PC-9 (cell line): ENCODE data around the gene DYNC1I2. TPM values are rescaled to one million over a fixed set of nuclear protein-coding genes. Genes with fewer than 3 reads are reported as not detected.

ENCODE experiments used
- BruUV-seq: library from RNA; stranded (reverse); fragments of 400-500 nt; replicated peaks from 2 replicates; lab custom pipeline; 2021; lab: Mats Ljungman, UMichigan
- CTCF ChIA-PET: fragments of 300-600 bp; sonication (Branson Sonifier 250); formaldehyde crosslinking; loops from one replicate; lab custom pipeline; 2022; ENCODE audit warnings: antibody characterized with exemption; lab: Charles Lee
- POLR2A ChIA-PET: fragments of 300-600 bp; sonication (Branson Sonifier 250); formaldehyde crosslinking; loops from one replicate; lab custom pipeline; 2022; ENCODE audit warnings: antibody characterized with exemption; ENCODE audit not compliant: unreplicated experiment; lab: Charles Lee
- DNase-seq, 2 experiments: peaks; one replicate each; pipeline versions ENCODE4 v3.0.0 to v3.0.0-alpha.2; 2015 to 2022; ENCODE audit warnings: mixed read lengths in 1 of 2
- H2AFZ ChIP-seq: fragments of 200-600 bp; sonication (generic); 2 replicates; pipeline ENCODE4 v1.8.1; 2017; ENCODE audit warnings: antibody characterized with exemption
- H3F3A ChIP-seq: fragments of 200-600 bp; sonication (generic); 2 replicates; pipeline ENCODE4 v1.8.1; 2017; ENCODE audit warnings: antibody characterized with exemption, mild to moderate bottlenecking, low read depth; ENCODE audit not compliant: insufficient read depth
- H3K27ac ChIP-seq: fragments of 200-600 bp; sonication (generic); 2 replicates; pipeline ENCODE4 v1.6.1; 2016; ENCODE audit warnings: mixed run types
- H3K27me3 ChIP-seq: fragments of 200-600 bp; sonication (generic); 2 replicates; pipeline ENCODE4 v1.6.1; 2016; ENCODE audit warnings: low read depth, mixed run types; ENCODE audit not compliant: insufficient read depth
- H3K36me3 ChIP-seq: fragments of 200-600 bp; sonication (generic); 2 replicates; pipeline ENCODE4 v1.6.1; 2016; ENCODE audit warnings: low read depth, mixed run types
- H3K4me1 ChIP-seq: fragments of 200-600 bp; sonication (generic); replicated peaks from 2 replicates; pipeline ENCODE4 v1.6.1; 2016; ENCODE audit warnings: mixed run types; ENCODE audit not compliant: insufficient read depth
- H3K4me2 ChIP-seq: fragments of 200-600 bp; sonication (generic); 2 replicates; pipeline ENCODE4 v1.6.1; 2017; ENCODE audit warnings: mixed run types
- H3K4me3 ChIP-seq: fragments of 200-600 bp; sonication (generic); 2 replicates; pipeline ENCODE4 v1.6.1; 2016; ENCODE audit warnings: mixed run types
- H3K79me2 ChIP-seq: fragments of 200-600 bp; sonication (generic); 2 replicates; pipeline ENCODE4 v1.6.1; 2017; ENCODE audit warnings: low read depth, mixed run types
- H3K9me2 ChIP-seq: fragments of 200-600 bp; sonication (generic); 2 replicates; pipeline ENCODE4 v1.8.1; 2017; ENCODE audit warnings: mild to moderate bottlenecking; ENCODE audit not compliant: insufficient read depth
- H3K9me3 ChIP-seq: fragments of 200-600 bp; sonication (generic); 2 replicates; pipeline ENCODE4 v1.8.1; 2016; ENCODE audit warnings: low read depth; ENCODE audit not compliant: insufficient read depth
- H4K20me1 ChIP-seq: fragments of 200-600 bp; sonication (generic); 2 replicates; pipeline ENCODE4 v1.8.1; 2017; ENCODE audit not compliant: insufficient read depth
- EZH2 ChIP-seq: fragments of 200-600 bp; sonication (generic); IDR thresholded peaks from 2 replicates; pipeline ENCODE4 v1.8.0; 2017; ENCODE audit warnings: antibody characterized with exemption, low read depth
- intact Hi-C: fragments of 100-400 bp; cut with micrococcal nuclease; formaldehyde crosslinking; loops from one replicate; pipeline ENCODE4 v1.10.0; 2022; ENCODE audit not compliant: unreplicated experiment
- total RNA-seq: library from RNA; stranded (reverse); gene quantifications from 2 replicates; pipeline ENCODE4 v1.2.3, GENCODE V29; 2021
- TF ChIP-seq, protein P1 (sequence below): fragments of 200-600 bp; sonication (generic); conservative IDR thresholded peaks from 2 replicates; pipeline ENCODE4 v1.6.1; 2017; ENCODE audit warnings: mixed run types, antibody characterized with exemption, mild to moderate bottlenecking, moderate library complexity

DYNC1I2 gene
- total RNA-seq, 1 experiment from 2014 or later = 151 TPM

DNA sequence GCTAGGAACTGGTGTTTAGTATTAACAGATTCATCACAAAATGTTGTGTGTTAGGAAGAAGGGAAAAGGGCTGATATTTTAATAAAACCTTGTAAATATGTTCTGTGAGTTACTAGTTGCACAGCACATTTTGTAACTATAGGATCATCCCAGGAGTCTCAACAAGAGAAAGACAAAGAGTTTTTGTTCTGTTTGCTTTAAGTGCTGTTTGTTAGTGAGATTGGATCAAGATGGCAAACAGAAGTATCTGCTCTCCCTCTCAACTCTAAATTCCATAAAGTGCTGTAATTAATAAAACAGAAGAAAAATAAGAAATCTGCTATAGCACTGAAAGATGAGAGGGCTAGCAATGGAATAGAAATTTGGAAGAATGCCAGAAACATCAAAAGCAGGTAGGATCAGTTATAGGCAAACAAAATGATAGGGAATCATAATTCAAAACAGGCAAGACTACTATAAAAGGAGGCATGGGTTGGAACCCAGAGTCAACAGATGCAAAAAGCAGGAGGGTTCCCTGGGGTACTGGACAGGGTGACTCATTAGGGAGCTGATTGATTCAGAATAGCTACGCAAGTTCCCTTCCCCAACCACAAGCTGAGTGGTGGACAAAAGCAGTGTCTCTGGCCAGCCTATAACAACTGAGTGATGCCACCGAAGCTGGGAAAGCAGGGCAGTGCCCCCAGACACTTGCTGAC, 75.8 kb downstream of the DYNC1I2 start:
- no peak overlapping the region for H3K4me3 ChIP-seq
- BruUV-seq = no TSS peak
- DNase-seq = no peak
- no peaks in the 10 kb centered on the region for H3K4me1 ChIP-seq
- H3K4me2 ChIP-seq = no peak overlapping the region
- no peaks in the 10 kb centered on the region for H3K79me2 ChIP-seq
- no peak overlapping the region for H2AFZ ChIP-seq
- no peaks in the 10 kb centered on the region for H3K27me3 ChIP-seq
- no peaks in the 10 kb centered on the region for H3K9me2 ChIP-seq
- no peaks in the 10 kb centered on the region for H3F3A ChIP-seq
- H3K27ac ChIP-seq = no peak overlapping the region
- peaks cover 6% of the 10 kb centered on the region for H3K36me3 ChIP-seq
- ChIA-PET POLR2A (interaction anchor here (0.5 to 0.7 kb wide), 2 partner anchors 27 to 350 kb away, joined by 6 to 8 read pairs; no protein-coding TSS in a partner anchor), CTCF (no interaction called here)
- TF ChIP-seq, protein P1, sequence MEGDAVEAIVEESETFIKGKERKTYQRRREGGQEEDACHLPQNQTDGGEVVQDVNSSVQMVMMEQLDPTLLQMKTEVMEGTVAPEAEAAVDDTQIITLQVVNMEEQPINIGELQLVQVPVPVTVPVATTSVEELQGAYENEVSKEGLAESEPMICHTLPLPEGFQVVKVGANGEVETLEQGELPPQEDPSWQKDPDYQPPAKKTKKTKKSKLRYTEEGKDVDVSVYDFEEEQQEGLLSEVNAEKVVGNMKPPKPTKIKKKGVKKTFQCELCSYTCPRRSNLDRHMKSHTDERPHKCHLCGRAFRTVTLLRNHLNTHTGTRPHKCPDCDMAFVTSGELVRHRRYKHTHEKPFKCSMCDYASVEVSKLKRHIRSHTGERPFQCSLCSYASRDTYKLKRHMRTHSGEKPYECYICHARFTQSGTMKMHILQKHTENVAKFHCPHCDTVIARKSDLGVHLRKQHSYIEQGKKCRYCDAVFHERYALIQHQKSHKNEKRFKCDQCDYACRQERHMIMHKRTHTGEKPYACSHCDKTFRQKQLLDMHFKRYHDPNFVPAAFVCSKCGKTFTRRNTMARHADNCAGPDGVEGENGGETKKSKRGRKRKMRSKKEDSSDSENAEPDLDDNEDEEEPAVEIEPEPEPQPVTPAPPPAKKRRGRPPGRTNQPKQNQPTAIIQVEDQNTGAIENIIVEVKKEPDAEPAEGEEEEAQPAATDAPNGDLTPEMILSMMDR = no peak
- TF ChIP-seq EZH2 = no peak
- H4K20me1 ChIP-seq = no peaks in the 10 kb centered on the region
- intact Hi-C loops = no loop called here
- no peaks in the 10 kb centered on the region for H3K9me3 ChIP-seq

DNA sequence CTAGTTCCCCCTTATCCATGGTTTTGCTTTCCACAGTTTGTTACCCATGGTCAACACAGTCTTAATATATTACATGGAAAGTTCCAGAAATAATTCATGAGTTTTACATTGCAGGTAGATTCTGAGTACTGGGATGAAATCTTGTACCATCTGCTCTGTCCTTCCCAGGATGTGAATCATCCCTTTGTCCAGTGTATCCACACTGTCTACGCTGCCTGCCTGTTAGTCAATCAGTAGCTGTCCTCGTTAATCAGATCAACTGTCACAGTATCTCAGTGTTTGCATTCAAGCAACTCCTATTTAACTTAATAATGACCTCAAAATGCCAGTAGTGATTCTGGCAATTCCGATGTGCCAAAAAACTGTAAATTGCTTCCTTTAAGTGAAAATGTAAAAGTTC, 76.3 kb downstream of the DYNC1I2 start:
- no peaks in the 10 kb centered on the region for H3K9me2 ChIP-seq
- no peaks in the 10 kb centered on the region for H3K27me3 ChIP-seq
- no peak overlapping the region for H2AFZ ChIP-seq
- intact Hi-C loops = no loop called here
- H3K9me3 ChIP-seq = no peaks in the 10 kb centered on the region
- DNase-seq = no peak
- BruUV-seq = no TSS peak
- H3K4me1 ChIP-seq = no peaks in the 10 kb centered on the region
- H3K4me2 ChIP-seq = no peak overlapping the region
- ChIA-PET POLR2A (interaction anchor here (0.7 kb wide), 1 partner anchor 350 kb away, joined by 6 read pairs; no protein-coding TSS in a partner anchor), CTCF (no interaction called here)
- H4K20me1 ChIP-seq = no peaks in the 10 kb centered on the region
- TF ChIP-seq, protein P1 = no peak
- H3K4me3 ChIP-seq = no peak overlapping the region
- peaks cover 2% of the 10 kb centered on the region; the same call in 1 of the 2 replicates for H3K36me3 ChIP-seq
- H3K79me2 ChIP-seq = no peaks in the 10 kb centered on the region
- H3F3A ChIP-seq = no peaks in the 10 kb centered on the region
- no peak overlapping the region for H3K27ac ChIP-seq

DNA sequence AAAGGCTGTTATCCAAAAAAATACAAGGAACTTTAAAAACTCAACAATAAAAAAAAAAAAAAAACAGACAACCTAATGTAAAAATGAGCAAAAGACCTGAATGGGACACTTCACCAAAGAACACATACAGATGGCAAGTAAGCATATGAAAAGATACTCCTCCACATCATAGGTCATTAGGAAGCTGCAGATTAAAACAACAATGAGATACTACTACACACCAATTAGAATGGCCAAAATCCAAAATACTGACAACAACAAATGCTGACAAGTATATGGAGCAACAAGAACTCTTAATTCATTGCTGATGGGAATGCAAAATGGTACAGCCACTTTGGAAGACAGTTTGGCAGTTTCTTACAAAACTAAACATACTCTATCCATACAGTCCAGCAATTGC, 84.2 kb downstream of the DYNC1I2 start:
- DNase-seq = no peak
- Histone ChIP-seq H3K4me3 (no peak overlapping the region), H4K20me1 (no peaks in the 10 kb centered on the region), H3K79me2 (no peaks in the 10 kb centered on the region), H3K27me3 (no peaks in the 10 kb centered on the region), H3K9me2 (no peaks in the 10 kb centered on the region), H3K9me3 (peaks cover 10% of the 10 kb centered on the region), H3K4me1 (no peaks in the 10 kb centered on the region), H2AFZ (no peak overlapping the region), H3K36me3 (no peaks in the 10 kb centered on the region), H3K27ac (no peak overlapping the region), H3K4me2 (no peak overlapping the region), H3F3A (peaks cover 4% of the 10 kb centered on the region)
- no TSS peak for BruUV-seq
- ChIA-PET POLR2A (no interaction called here), CTCF (no interaction called here)
- intact Hi-C loops = no loop called here
- TF ChIP-seq, protein P1 = no peak
- TF ChIP-seq EZH2 = no peak
